K562 (cell line): ENCODE results near the gene WDR64.

Experiments
- EHMT2 ChIP-seq: fragments of 450-650 bp; IDR thresholded peaks from 2 replicates; pipeline ENCODE4 v1.6.1; 2018; ENCODE audit warnings: antibody characterized with exemption
- FUS ChIP-seq: fragments of 200-400 bp; formaldehyde crosslinking; optimal IDR thresholded peaks from 2 replicates; pipeline ENCODE3; 2017; ENCODE audit warnings: low read depth, low read length
- HMG20B ChIP-seq: fragments of 250-450 bp; sonication (Bioruptor Pico); IDR thresholded peaks from 2 replicates; pipeline ENCODE4 v1.5.0; 2021; ENCODE audit warnings: mild to moderate bottlenecking
- SMC3 ChIP-seq: conservative IDR thresholded peaks from 2 replicates; pipeline ENCODE4 v1.6.1; 2011; ENCODE audit warnings: low read depth, low read length, improper control_type of control experiment; ENCODE audit not compliant: insufficient read depth
- ZNF274 ChIP-seq: IDR thresholded peaks from 2 replicates; pipeline ENCODE4 v1.6.1; 2011; ENCODE audit warnings: low read depth, mild to moderate bottlenecking, low read length, moderate library complexity, borderline replicate concordance
- ZNF785 ChIP-seq: fragments of 250-450 bp; sonication (Bioruptor Pico); IDR thresholded peaks from 2 replicates; pipeline ENCODE4 v1.4.0; 2020; ENCODE audit warnings: mild to moderate bottlenecking
- TF ChIP-seq, protein P1 (sequence below): fragments of 200-800 bp; sonication (Bioruptor generic); IDR thresholded peaks from 2 replicates; pipeline ENCODE4 v1.6.1; 2016; ENCODE audit warnings: missing genetic modification characterization, missing compliant biosample characterization
- TF ChIP-seq, protein P2 (sequence below): sonication (generic); formaldehyde crosslinking; IDR thresholded peaks from 2 replicates; pipeline ENCODE4 v1.8.0; 2022; ENCODE audit warnings: mild to moderate bottlenecking, missing genetic modification reagents
- TF ChIP-seq, protein P3 (sequence below), 3 experiments: IDR thresholded peaks in 2 of 3; conservative IDR thresholded peaks in 1 of 3; 2 replicates each; pipeline ENCODE4 v1.5.1; 2011 to 2012; ENCODE audit warnings: low read length in 3 of 3, mild to moderate bottlenecking in 3 of 3, control low read depth in 2 of 3, improper control_type of control experiment in 1 of 3, inconsistent platforms in 1 of 3, low read depth in 1 of 3, mixed read lengths in 1 of 3, moderate library complexity in 1 of 3; ENCODE audit not compliant: insufficient read depth in 2 of 3
- TF ChIP-seq, protein P4 (sequence below): fragments of 450-650 bp; IDR thresholded peaks from 2 replicates; pipeline ENCODE4 v1.6.1; 2016; ENCODE audit warnings: low read depth
- TF ChIP-seq, protein P5 (sequence below), 2 experiments: fragments of 200-800 bp in 1 of 2; sonication (Bioruptor generic) in 1 of 2; sonication (generic) in 1 of 2; formaldehyde crosslinking in 1 of 2; IDR thresholded peaks in 1 of 2; conservative IDR thresholded peaks in 1 of 2; 2 replicates each; pipeline versions ENCODE4 v1.5.0 to v1.6.1; 2016 to 2020; ENCODE audit warnings: missing compliant biosample characterization in 1 of 2, missing genetic modification characterization in 1 of 2, missing genetic modification reagents in 1 of 2
- TF ChIP-seq, protein P6 (sequence below): sonication (generic); formaldehyde crosslinking; IDR thresholded peaks from 2 replicates; pipeline ENCODE4 v1.9.0; 2022; ENCODE audit warnings: mild to moderate bottlenecking, missing genetic modification reagents

DNA sequence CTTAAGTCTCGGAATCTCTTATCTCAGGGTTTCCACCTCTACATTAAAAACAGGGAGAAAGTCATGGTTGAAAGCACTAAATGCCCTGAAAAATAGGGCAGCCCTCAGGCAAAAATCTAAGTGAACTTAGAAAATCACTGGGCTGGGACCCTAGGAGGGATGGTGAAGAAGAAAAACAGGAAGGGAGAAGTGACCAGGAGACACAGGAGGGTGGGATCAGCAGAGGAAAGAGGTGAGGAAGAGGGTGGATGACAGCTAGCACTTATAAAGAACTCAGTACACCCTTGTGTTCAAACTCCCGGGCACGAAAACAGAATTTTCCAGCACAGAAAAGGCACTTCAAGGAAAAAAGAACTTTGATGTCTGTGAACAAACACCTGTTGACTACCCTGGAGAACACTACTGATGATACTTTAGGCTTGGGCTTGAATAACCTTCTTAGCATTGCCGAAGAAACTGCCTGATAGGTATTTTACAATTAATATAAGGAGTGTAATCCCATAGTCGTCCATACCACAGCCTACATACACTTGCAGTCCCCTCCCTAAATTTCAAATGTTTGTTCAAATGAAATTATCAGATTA lies 13.9 kb upstream of the WDR64 start:
- TF ChIP-seq, protein P1, sequence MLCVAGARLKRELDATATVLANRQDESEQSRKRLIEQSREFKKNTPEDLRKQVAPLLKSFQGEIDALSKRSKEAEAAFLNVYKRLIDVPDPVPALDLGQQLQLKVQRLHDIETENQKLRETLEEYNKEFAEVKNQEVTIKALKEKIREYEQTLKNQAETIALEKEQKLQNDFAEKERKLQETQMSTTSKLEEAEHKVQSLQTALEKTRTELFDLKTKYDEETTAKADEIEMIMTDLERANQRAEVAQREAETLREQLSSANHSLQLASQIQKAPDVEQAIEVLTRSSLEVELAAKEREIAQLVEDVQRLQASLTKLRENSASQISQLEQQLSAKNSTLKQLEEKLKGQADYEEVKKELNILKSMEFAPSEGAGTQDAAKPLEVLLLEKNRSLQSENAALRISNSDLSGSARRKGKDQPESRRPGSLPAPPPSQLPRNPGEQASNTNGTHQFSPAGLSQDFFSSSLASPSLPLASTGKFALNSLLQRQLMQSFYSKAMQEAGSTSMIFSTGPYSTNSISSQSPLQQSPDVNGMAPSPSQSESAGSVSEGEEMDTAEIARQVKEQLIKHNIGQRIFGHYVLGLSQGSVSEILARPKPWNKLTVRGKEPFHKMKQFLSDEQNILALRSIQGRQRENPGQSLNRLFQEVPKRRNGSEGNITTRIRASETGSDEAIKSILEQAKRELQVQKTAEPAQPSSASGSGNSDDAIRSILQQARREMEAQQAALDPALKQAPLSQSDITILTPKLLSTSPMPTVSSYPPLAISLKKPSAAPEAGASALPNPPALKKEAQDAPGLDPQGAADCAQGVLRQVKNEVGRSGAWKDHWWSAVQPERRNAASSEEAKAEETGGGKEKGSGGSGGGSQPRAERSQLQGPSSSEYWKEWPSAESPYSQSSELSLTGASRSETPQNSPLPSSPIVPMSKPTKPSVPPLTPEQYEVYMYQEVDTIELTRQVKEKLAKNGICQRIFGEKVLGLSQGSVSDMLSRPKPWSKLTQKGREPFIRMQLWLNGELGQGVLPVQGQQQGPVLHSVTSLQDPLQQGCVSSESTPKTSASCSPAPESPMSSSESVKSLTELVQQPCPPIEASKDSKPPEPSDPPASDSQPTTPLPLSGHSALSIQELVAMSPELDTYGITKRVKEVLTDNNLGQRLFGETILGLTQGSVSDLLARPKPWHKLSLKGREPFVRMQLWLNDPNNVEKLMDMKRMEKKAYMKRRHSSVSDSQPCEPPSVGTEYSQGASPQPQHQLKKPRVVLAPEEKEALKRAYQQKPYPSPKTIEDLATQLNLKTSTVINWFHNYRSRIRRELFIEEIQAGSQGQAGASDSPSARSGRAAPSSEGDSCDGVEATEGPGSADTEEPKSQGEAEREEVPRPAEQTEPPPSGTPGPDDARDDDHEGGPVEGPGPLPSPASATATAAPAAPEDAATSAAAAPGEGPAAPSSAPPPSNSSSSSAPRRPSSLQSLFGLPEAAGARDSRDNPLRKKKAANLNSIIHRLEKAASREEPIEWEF (CRISPR knock-in tag) = no peak
- no peak for TF ChIP-seq EHMT2
- no peak for TF ChIP-seq SMC3
- TF ChIP-seq, protein P2, sequence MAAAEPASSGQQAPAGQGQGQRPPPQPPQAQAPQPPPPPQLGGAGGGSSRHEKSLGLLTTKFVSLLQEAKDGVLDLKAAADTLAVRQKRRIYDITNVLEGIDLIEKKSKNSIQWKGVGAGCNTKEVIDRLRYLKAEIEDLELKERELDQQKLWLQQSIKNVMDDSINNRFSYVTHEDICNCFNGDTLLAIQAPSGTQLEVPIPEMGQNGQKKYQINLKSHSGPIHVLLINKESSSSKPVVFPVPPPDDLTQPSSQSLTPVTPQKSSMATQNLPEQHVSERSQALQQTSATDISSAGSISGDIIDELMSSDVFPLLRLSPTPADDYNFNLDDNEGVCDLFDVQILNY (CRISPR knock-in tag) = no peak
- TF ChIP-seq, protein P3, sequence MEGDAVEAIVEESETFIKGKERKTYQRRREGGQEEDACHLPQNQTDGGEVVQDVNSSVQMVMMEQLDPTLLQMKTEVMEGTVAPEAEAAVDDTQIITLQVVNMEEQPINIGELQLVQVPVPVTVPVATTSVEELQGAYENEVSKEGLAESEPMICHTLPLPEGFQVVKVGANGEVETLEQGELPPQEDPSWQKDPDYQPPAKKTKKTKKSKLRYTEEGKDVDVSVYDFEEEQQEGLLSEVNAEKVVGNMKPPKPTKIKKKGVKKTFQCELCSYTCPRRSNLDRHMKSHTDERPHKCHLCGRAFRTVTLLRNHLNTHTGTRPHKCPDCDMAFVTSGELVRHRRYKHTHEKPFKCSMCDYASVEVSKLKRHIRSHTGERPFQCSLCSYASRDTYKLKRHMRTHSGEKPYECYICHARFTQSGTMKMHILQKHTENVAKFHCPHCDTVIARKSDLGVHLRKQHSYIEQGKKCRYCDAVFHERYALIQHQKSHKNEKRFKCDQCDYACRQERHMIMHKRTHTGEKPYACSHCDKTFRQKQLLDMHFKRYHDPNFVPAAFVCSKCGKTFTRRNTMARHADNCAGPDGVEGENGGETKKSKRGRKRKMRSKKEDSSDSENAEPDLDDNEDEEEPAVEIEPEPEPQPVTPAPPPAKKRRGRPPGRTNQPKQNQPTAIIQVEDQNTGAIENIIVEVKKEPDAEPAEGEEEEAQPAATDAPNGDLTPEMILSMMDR (IDR thresholded peaks at IDR 0.05 in 2 of 3, conservative IDR thresholded peaks at IDR 0.05 in 1 of 3; ENCODE audit: insufficient read depth in 2 of 3, low read depth in 1 of 3, low read length in 3 of 3) = no peak
- no peak for TF ChIP-seq ZNF274
- no peak for TF ChIP-seq HMG20B (CRISPR knock-in tag)
- no peak for TF ChIP-seq FUS
- TF ChIP-seq, protein P4, sequence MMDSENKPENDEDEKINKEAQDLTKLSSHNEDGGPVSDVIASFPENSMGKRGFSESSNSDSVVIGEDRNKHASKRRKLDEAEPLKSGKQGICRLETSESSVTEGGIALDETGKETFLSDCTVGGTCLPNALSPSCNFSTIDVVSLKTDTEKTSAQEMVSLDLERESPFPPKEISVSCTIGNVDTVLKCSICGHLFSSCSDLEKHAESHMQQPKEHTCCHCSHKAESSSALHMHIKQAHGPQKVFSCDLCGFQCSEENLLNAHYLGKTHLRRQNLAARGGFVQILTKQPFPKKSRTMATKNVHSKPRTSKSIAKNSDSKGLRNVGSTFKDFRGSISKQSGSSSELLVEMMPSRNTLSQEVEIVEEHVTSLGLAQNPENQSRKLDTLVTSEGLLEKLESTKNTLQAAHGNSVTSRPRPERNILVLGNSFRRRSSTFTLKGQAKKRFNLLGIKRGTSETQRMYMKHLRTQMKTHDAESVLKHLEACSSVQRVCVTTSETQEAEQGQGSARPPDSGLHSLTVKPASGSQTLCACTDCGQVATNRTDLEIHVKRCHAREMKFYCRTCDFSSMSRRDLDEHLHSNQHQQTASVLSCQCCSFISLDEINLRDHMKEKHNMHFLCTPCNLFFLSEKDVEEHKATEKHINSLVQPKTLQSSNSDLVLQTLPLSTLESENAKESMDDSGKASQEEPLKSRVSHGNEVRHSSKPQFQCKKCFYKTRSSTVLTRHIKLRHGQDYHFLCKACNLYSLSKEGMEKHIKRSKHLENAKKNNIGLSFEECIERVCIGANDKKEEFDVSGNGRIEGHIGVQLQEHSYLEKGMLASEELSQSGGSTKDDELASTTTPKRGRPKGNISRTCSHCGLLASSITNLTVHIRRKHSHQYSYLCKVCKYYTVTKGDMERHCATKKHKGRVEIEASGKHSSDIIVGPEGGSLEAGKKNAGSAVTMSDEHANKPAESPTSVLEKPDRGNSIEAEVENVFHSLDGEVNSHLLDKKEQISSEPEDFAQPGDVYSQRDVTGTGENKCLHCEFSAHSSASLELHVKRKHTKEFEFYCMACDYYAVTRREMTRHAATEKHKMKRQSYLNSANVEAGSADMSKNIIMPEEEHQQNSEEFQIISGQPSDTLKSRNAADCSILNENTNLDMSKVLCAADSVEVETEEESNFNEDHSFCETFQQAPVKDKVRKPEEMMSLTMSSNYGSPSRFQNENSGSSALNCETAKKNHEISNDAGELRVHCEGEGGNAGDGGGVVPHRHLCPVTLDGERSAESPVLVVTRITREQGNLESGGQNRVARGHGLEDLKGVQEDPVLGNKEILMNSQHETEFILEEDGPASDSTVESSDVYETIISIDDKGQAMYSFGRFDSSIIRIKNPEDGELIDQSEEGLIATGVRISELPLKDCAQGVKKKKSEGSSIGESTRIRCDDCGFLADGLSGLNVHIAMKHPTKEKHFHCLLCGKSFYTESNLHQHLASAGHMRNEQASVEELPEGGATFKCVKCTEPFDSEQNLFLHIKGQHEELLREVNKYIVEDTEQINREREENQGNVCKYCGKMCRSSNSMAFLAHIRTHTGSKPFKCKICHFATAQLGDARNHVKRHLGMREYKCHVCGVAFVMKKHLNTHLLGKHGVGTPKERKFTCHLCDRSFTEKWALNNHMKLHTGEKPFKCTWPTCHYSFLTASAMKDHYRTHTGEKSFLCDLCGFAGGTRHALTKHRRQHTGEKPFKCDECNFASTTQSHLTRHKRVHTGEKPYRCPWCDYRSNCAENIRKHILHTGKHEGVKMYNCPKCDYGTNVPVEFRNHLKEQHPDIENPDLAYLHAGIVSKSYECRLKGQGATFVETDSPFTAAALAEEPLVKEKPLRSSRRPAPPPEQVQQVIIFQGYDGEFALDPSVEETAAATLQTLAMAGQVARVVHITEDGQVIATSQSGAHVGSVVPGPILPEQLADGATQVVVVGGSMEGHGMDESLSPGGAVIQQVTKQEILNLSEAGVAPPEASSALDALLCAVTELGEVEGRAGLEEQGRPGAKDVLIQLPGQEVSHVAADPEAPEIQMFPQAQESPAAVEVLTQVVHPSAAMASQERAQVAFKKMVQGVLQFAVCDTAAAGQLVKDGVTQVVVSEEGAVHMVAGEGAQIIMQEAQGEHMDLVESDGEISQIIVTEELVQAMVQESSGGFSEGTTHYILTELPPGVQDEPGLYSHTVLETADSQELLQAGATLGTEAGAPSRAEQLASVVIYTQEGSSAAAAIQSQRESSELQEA = no peak
- TF ChIP-seq, protein P5, sequence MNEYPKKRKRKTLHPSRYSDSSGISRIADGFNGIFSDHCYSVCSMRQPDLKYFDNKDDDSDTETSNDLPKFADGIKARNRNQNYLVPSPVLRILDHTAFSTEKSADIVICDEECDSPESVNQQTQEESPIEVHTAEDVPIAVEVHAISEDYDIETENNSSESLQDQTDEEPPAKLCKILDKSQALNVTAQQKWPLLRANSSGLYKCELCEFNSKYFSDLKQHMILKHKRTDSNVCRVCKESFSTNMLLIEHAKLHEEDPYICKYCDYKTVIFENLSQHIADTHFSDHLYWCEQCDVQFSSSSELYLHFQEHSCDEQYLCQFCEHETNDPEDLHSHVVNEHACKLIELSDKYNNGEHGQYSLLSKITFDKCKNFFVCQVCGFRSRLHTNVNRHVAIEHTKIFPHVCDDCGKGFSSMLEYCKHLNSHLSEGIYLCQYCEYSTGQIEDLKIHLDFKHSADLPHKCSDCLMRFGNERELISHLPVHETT (CRISPR knock-in tag; conservative IDR thresholded peaks at IDR 0.05 in 1 of 2, IDR thresholded peaks at IDR 0.05 in 1 of 2) = no peak
- TF ChIP-seq, protein P6, sequence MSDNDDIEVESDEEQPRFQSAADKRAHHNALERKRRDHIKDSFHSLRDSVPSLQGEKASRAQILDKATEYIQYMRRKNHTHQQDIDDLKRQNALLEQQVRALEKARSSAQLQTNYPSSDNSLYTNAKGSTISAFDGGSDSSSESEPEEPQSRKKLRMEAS (CRISPR knock-in tag) = no peak
- no peak for TF ChIP-seq ZNF785 (CRISPR knock-in tag)
